GM23338 (cell line): ENCODE results near the gene CBFA2T3. TPM values are rescaled to one million over a fixed set of nuclear protein-coding genes. Genes with fewer than 3 reads are reported as not detected.
A peak's percentile ranks its signal among the peaks of the same experiment; 100 is the strongest.

ENCODE experiments used
- ATAC-seq: fragments of 200-7000 bp; cut with Tn5 transposase; 3 replicates; pipeline ENCODE4 v1.9.1; 2020
- DNase-seq: peaks from one replicate; pipeline ENCODE4 v3.0.0-alpha.2; 2015; ENCODE audit warnings: low spot score
- H2AFZ ChIP-seq: fragments of 200-600 bp; sonication (generic); 2 replicates; pipeline ENCODE4 v1.8.0; 2016; ENCODE audit warnings: antibody characterized with exemption, mild to moderate bottlenecking, moderate library complexity
- H3F3A ChIP-seq: fragments of 200-600 bp; sonication (generic); replicated peaks from 2 replicates; pipeline ENCODE4 v1.8.0; 2017; ENCODE audit warnings: antibody characterized with exemption, mixed run types, low read depth
- H3K27ac ChIP-seq: fragments of 200-600 bp; sonication (generic); 2 replicates; pipeline ENCODE4 v1.6.1; 2016; ENCODE audit warnings: low read depth
- H3K27me3 ChIP-seq: fragments of 200-600 bp; sonication (generic); 2 replicates; pipeline ENCODE4 v1.8.0; 2016; ENCODE audit warnings: mild to moderate bottlenecking, mixed run types, moderate library complexity; ENCODE audit not compliant: insufficient read depth
- H3K36me3 ChIP-seq: fragments of 200-600 bp; sonication (generic); 2 replicates; pipeline ENCODE4 v1.8.0; 2016; ENCODE audit warnings: mild to moderate bottlenecking; ENCODE audit not compliant: insufficient read depth
- H3K4me1 ChIP-seq: fragments of 200-600 bp; sonication (generic); 2 replicates; pipeline ENCODE4 v1.8.0; 2016; ENCODE audit warnings: mild to moderate bottlenecking, moderate library complexity; ENCODE audit not compliant: insufficient read depth
- H3K4me2 ChIP-seq: fragments of 200-600 bp; sonication (generic); 2 replicates; pipeline ENCODE4 v1.7.1; 2017; ENCODE audit warnings: mixed run types
- H3K4me3 ChIP-seq: fragments of 200-600 bp; sonication (generic); 2 replicates; pipeline ENCODE4 v1.6.1; 2016; ENCODE audit warnings: mixed run types
- H3K79me2 ChIP-seq: fragments of 200-600 bp; sonication (generic); replicated peaks from 2 replicates; pipeline ENCODE4 v1.8.0; 2017; ENCODE audit warnings: mild to moderate bottlenecking; ENCODE audit not compliant: insufficient read depth
- H3K9me2 ChIP-seq: fragments of 200-600 bp; sonication (generic); 2 replicates; pipeline ENCODE4 v1.8.0; 2017; ENCODE audit not compliant: insufficient read depth
- H4K20me1 ChIP-seq: fragments of 200-600 bp; sonication (generic); replicated peaks from 2 replicates; pipeline ENCODE4 v1.8.0; 2017; ENCODE audit warnings: mild to moderate bottlenecking; ENCODE audit not compliant: insufficient read depth
- H3K27ac Mint-ChIP-seq: 2 replicates; pipeline ENCODE4 v1.8.0; 2020; ENCODE audit warnings: inconsistent platforms, mild to moderate bottlenecking, moderate library complexity, mixed read lengths
- H3K27me3 Mint-ChIP-seq: 3 replicates; pipeline ENCODE4 v1.8.0; 2022; ENCODE audit warnings: low read depth, mild to moderate bottlenecking, moderate library complexity, mixed read lengths, inconsistent platforms; ENCODE audit not compliant: insufficient read depth, poor library complexity
- H3K36me3 Mint-ChIP-seq: 3 replicates; pipeline ENCODE4 v1.8.0; 2021; ENCODE audit warnings: low read depth, mild to moderate bottlenecking, inconsistent platforms, moderate library complexity, mixed read lengths
- H3K4me1 Mint-ChIP-seq: 3 replicates; pipeline ENCODE4 v1.8.0; 2020; ENCODE audit warnings: mild to moderate bottlenecking, inconsistent platforms, mixed read lengths
- H3K4me3 Mint-ChIP-seq: 3 replicates; pipeline ENCODE4 v1.8.0; 2021; ENCODE audit warnings: moderate library complexity, mild to moderate bottlenecking, inconsistent platforms, mixed read lengths
- H3K9me3 Mint-ChIP-seq: 3 replicates; pipeline ENCODE4 v1.8.0; 2020; ENCODE audit warnings: moderate library complexity, mild to moderate bottlenecking, inconsistent platforms, mixed read lengths
- CREB1 ChIP-seq: fragments of 250-450 bp; sonication (Bioruptor Pico); IDR thresholded peaks from 2 replicates; pipeline ENCODE4 v1.5.0; 2020; ENCODE audit warnings: low read depth, mild to moderate bottlenecking, moderate library complexity
- CTCF ChIP-seq, 2 experiments: fragments of 200-600 bp in 1 of 2; sonication (generic) in 1 of 2; conservative IDR thresholded peaks; 2 replicates each; pipeline versions ENCODE4 v1.5.1 to v1.6.1; 2016 to 2017; ENCODE audit warnings: antibody characterized with exemption in 2 of 2, low read depth in 2 of 2, mild to moderate bottlenecking in 2 of 2, moderate library complexity in 1 of 2
- ETS1 ChIP-seq: IDR thresholded peaks from 2 replicates; pipeline ENCODE4 v1.6.1; 2016; ENCODE audit warnings: antibody characterized with exemption
- EZH2 ChIP-seq: fragments of 200-600 bp; sonication (generic); IDR thresholded peaks from one replicate; pipeline ENCODE4 v1.8.0; 2017; ENCODE audit warnings: antibody characterized with exemption, mild to moderate bottlenecking, low read depth; ENCODE audit not compliant: unreplicated experiment
- EZH2phosphoT487 ChIP-seq: fragments of 200-600 bp; sonication (generic); IDR thresholded peaks from one replicate; pipeline ENCODE4 v1.8.1; 2018; ENCODE audit warnings: antibody characterized with exemption; ENCODE audit not compliant: unreplicated experiment
- JUNB ChIP-seq: IDR thresholded peaks from one replicate; pipeline ENCODE4 v1.6.1; 2016; ENCODE audit warnings: antibody characterized with exemption; ENCODE audit not compliant: unreplicated experiment
- NANOG ChIP-seq: IDR thresholded peaks from 2 replicates; pipeline ENCODE4 v1.6.1; 2016; ENCODE audit warnings: antibody characterized with exemption, borderline replicate concordance
- POLR2AphosphoS5 ChIP-seq: IDR thresholded peaks from 2 replicates; pipeline ENCODE4 v1.6.1; 2016; ENCODE audit warnings: antibody characterized with exemption, low read depth
- REST ChIP-seq: IDR thresholded peaks from one replicate; pipeline ENCODE4 v1.6.1; 2018; ENCODE audit warnings: antibody characterized with exemption; ENCODE audit not compliant: unreplicated experiment
- STAT1 ChIP-seq: IDR thresholded peaks from one replicate; pipeline ENCODE4 v1.6.1; 2016; ENCODE audit warnings: antibody characterized with exemption; ENCODE audit not compliant: unreplicated experiment
- ZNF114 ChIP-seq: fragments of 250-450 bp; sonication (Bioruptor Pico); IDR thresholded peaks from 2 replicates; pipeline ENCODE4 v1.5.0; 2020; ENCODE audit warnings: mild to moderate bottlenecking, moderate library complexity
- ZNF331 ChIP-seq: fragments of 250-450 bp; sonication (Bioruptor Pico); IDR thresholded peaks from 2 replicates; pipeline ENCODE4 v1.5.0; 2020; ENCODE audit warnings: low read depth, mild to moderate bottlenecking, moderate library complexity
- ZNF462 ChIP-seq: fragments of 250-450 bp; sonication (Bioruptor Pico); IDR thresholded peaks from 2 replicates; pipeline ENCODE4 v1.5.0; 2020; ENCODE audit warnings: mild to moderate bottlenecking, moderate library complexity
- polyA plus RNA-seq: library from polyadenylated mRNA; unstranded; fragments of >200 nt; fragmentation: Nextera tagmentation; extraction: Ambion mirVana; gene quantifications from 2 replicates; pipeline ENCODE4 v1.2.1, GENCODE V29; 2016
- total RNA-seq: library from RNA; depleted of rRNA; stranded (reverse); fragments of >200 nt; shearing (Covaris generic); gene quantifications from 2 replicates; pipeline ENCODE4 v1.2.3, GENCODE V29; 2014

CBFA2T3 gene
- total and polyA plus RNA-seq, 2 experiments from 2014 or later: 0.87 to 1.5 TPM

- TF ChIP-seq CREB1 (CRISPR knock-in tag): no peak
- no peak for TF ChIP-seq ETS1
- TF ChIP-seq JUNB: no peak
- no peak for TF ChIP-seq POLR2AphosphoS5
- no peak for TF ChIP-seq STAT1
- no peak for TF ChIP-seq CTCF (conservative IDR thresholded peaks at IDR 0.05; ENCODE audit: low read depth in 2 of 2)
- no peak for TF ChIP-seq ZNF462 (CRISPR knock-in tag)
- no peak for TF ChIP-seq REST
- TF ChIP-seq EZH2phosphoT487: no peak
- TF ChIP-seq ZNF114 (CRISPR knock-in tag): no peak
- TF ChIP-seq EZH2: no peak
- no peak for TF ChIP-seq NANOG
- TF ChIP-seq ZNF331 (CRISPR knock-in tag): no peak
- H3K27ac Mint-ChIP-seq: peak overlapping the region; percentile 84; the same call in 1 of the 2 replicates
- DNase-seq: peak; percentile 62
Observed at GRCh38 chr16:88917146-88917914, 59.7 kb downstream of the CBFA2T3 start.

More at GRCh38 chr16:88917146-88917914, 59.7 kb downstream of the CBFA2T3 start:
- no peaks in the 10 kb centered on the region for H4K20me1 ChIP-seq
- no peaks in the 10 kb centered on the region for H3K4me1 ChIP-seq
- no peak overlapping the region for H3K27ac ChIP-seq
- Mint-ChIP-seq H3K27me3 (peaks cover 14% of the 10 kb centered on the region), H3K9me3 (peaks cover 11% of the 10 kb centered on the region), H3K4me3 (peak overlapping the region; percentile 14; the same call in 1 of the 3 replicates), H3K36me3 (peaks cover 4% of the 10 kb centered on the region; the same call in 1 of the 3 replicates), H3K4me1 (peaks cover 17% of the 10 kb centered on the region)
- H2AFZ ChIP-seq: no peak overlapping the region
- no peaks in the 10 kb centered on the region for H3K9me2 ChIP-seq
- H3K27me3 ChIP-seq: no peaks in the 10 kb centered on the region
- no peaks in the 10 kb centered on the region for H3K79me2 ChIP-seq
- H3K4me2 ChIP-seq: no peak overlapping the region
- H3K4me3 ChIP-seq: no peak overlapping the region
- no peaks in the 10 kb centered on the region for H3K36me3 ChIP-seq
- peak; percentile 59 for ATAC-seq
- no peaks in the 10 kb centered on the region; the same call in 1 of the 2 replicates for H3F3A ChIP-seq
